ENCODE results near the gene KCTD17. TPM values are rescaled to one million over a fixed set of nuclear protein-coding genes. Genes with fewer than 3 reads are reported as not detected.

KCTD17 gene
- total and polyA plus RNA-seq, 2 of the 13 experiments (the other 11 are each of a cell fraction or from before 2014, with no cell fraction given): 5.3 to 11.7 TPM

GRCh38 chr22:37112084-37112728 is 60.7 kb downstream of the KCTD17 start (continued):
- TF ChIP-seq ZNF609 (CRISPR knock-in tag; IDR thresholded peaks at IDR 0.05; ENCODE audit: borderline replicate concordance): peak; percentile 59
- TF ChIP-seq ZNF772 (CRISPR knock-in tag; IDR thresholded peaks at IDR 0.05): no peak; the same call in 1 of the 2 replicates
- TF ChIP-seq TARDBP (CRISPR knock-in tag; IDR thresholded peaks at IDR 0.05): peak; percentile 71; the same call in 1 of the 2 replicates
- 0 out of 2 replicates have a peak, but pooled peaks have one; percentile 48 for TF ChIP-seq FOXO1 (CRISPR knock-in tag; IDR thresholded peaks at IDR 0.05)
- no peak for TF ChIP-seq PAX8 (CRISPR knock-in tag; IDR thresholded peaks at IDR 0.05; ENCODE audit: borderline replicate concordance)
- no peak for TF ChIP-seq ATAD3A (CRISPR knock-in tag; IDR thresholded peaks at IDR 0.05)
- no peak for TF ChIP-seq IRF1 (CRISPR knock-in tag; IDR thresholded peaks at IDR 0.05; ENCODE audit: low read depth)
- TF ChIP-seq KMT2A (CRISPR knock-in tag; IDR thresholded peaks at IDR 0.05): 0 out of 2 replicates have a peak, but pooled peaks have one; percentile 23
- TF ChIP-seq GATAD1 (CRISPR knock-in tag; IDR thresholded peaks at IDR 0.05): no peak
- TF ChIP-seq ZNF460 (CRISPR knock-in tag; IDR thresholded peaks at IDR 0.05; ENCODE audit: borderline replicate concordance): no peak
- no peak for TF ChIP-seq NR3C1 (CRISPR knock-in tag; IDR thresholded peaks at IDR 0.05)
- no peak for TF ChIP-seq CENPBD1 (CRISPR knock-in tag; IDR thresholded peaks at IDR 0.05; ENCODE audit: borderline replicate concordance, low read depth)
- no peak for TF ChIP-seq KLF6 (CRISPR knock-in tag; IDR thresholded peaks at IDR 0.05)
- 0 out of 2 replicates have a peak, but pooled peaks have one; percentile 53 for TF ChIP-seq KDM3A (CRISPR knock-in tag; IDR thresholded peaks at IDR 0.05; ENCODE audit: low read depth)
- 0 out of 2 replicates have a peak, but pooled peaks have one; percentile 55 for TF ChIP-seq CBX5 (CRISPR knock-in tag; IDR thresholded peaks at IDR 0.05; ENCODE audit: borderline replicate concordance)
- no peak for TF ChIP-seq ZNF883 (CRISPR knock-in tag; IDR thresholded peaks at IDR 0.05; ENCODE audit: not compliant biosample characterization)
- 0 out of 2 replicates have a peak, but pooled peaks have one; percentile 53 for TF ChIP-seq ZSCAN21 (CRISPR knock-in tag; IDR thresholded peaks at IDR 0.05; ENCODE audit: borderline replicate concordance)
- peak; percentile 83; the same call in 1 of the 2 replicates for TF ChIP-seq PITX1 (CRISPR knock-in tag; IDR thresholded peaks at IDR 0.05)
- no peak for TF ChIP-seq ZNF264 (CRISPR knock-in tag; IDR thresholded peaks at IDR 0.05)
